ENCODE data around the gene GALNT18. TPM values are rescaled to one million over a fixed set of nuclear protein-coding genes. Genes with fewer than 3 reads are reported as not detected.

The GALNT18 gene
- total RNA-seq, 2 experiments from 2014 or later, result not detected

GRCh38 chr11:11237070-11237832 lies 384.6 kb downstream of the GALNT18 start:
- Histone ChIP-seq H3K79me2 (ENCODE audit: insufficient read depth, low read depth, low read length) (no peaks in the 10 kb centered on the region), H3K4me2 (ENCODE audit: low read length) (no peak overlapping the region), H3K9me2 (ENCODE audit: insufficient read depth, low read length) (no peaks in the 10 kb centered on the region), H3K9me3 (ENCODE audit: low read length) (no peaks in the 10 kb centered on the region), H3K36me3 (ENCODE audit: insufficient read depth, low read length) (no peaks in the 10 kb centered on the region), H3K4me1 (ENCODE audit: insufficient read depth, low read length, poor library complexity, severe bottlenecking) (no peaks in the 10 kb centered on the region), H2AFZ (ENCODE audit: low read length) (no peak overlapping the region), H3K27ac (ENCODE audit: low read depth, low read length, poor library complexity, severe bottlenecking) (no peak overlapping the region), H3K4me3 (ENCODE audit: low read depth, low read length, poor library complexity, severe bottlenecking) (no peak overlapping the region), H4K20me1 (ENCODE audit: insufficient read depth, low read length) (no peaks in the 10 kb centered on the region)
- DNase-seq (ENCODE audit: low spot score), result no peak
- BruUV-seq (replicated peaks), result no TSS peak
- CTCF ChIA-PET (ENCODE audit: unreplicated experiment), result no interaction called here
- POLR2A ChIA-PET, result interaction anchor here (0.7 kb wide), 1 partner anchor 13 kb away, joined by 5 read pairs; no protein-coding TSS in a partner anchor
- no peak for TF ChIP-seq EZH2phosphoT487 (IDR thresholded peaks at IDR 0.05; ENCODE audit: borderline replicate concordance, low read depth, low read length)
- no peak for TF ChIP-seq CTCF (conservative IDR thresholded peaks at IDR 0.05; ENCODE audit: low read length)
- intact Hi-C loops (cut with micrococcal nuclease; ENCODE audit: unreplicated experiment), result no loop called here

- BruUV-seq (replicated peaks), result no TSS peak
- CTCF ChIA-PET (ENCODE audit: unreplicated experiment), result no interaction called here
- intact Hi-C loops (cut with micrococcal nuclease; ENCODE audit: unreplicated experiment), result no loop called here
- Histone ChIP-seq H3K27ac (ENCODE audit: low read depth, low read length, poor library complexity, severe bottlenecking) (no peak overlapping the region), H4K20me1 (ENCODE audit: insufficient read depth, low read length) (no peaks in the 10 kb centered on the region), H3K79me2 (ENCODE audit: insufficient read depth, low read depth, low read length) (no peaks in the 10 kb centered on the region), H3K36me3 (ENCODE audit: insufficient read depth, low read length) (no peaks in the 10 kb centered on the region), H2AFZ (ENCODE audit: low read length) (no peak overlapping the region), H3K9me2 (ENCODE audit: insufficient read depth, low read length) (no peaks in the 10 kb centered on the region), H3K4me1 (ENCODE audit: insufficient read depth, low read length, poor library complexity, severe bottlenecking) (no peaks in the 10 kb centered on the region), H3K4me3 (ENCODE audit: low read depth, low read length, poor library complexity, severe bottlenecking) (no peak overlapping the region), H3K9me3 (ENCODE audit: low read length) (no peaks in the 10 kb centered on the region), H3K4me2 (ENCODE audit: low read length) (no peak overlapping the region)
- DNase-seq (ENCODE audit: low spot score), result no peak
- TF ChIP-seq CTCF (conservative IDR thresholded peaks at IDR 0.05; ENCODE audit: low read length) (no peak), EZH2phosphoT487 (IDR thresholded peaks at IDR 0.05; ENCODE audit: borderline replicate concordance, low read depth, low read length) (no peak)
- POLR2A ChIA-PET, result interaction anchor here (0.6 kb wide), 1 partner anchor 231 kb away, joined by 3 read pairs; no protein-coding TSS in a partner anchor
Observed at GRCh38 chr11:11236498-11237059, 385.2 kb downstream of the GALNT18 start.

GRCh38 chr11:11231763-11232162 lies 390.0 kb downstream of the GALNT18 start:
- DNase-seq (ENCODE audit: low spot score), result no peak
- H3K79me2 ChIP-seq (ENCODE audit: insufficient read depth, low read depth, low read length), result no peaks in the 10 kb centered on the region
- H3K9me2 ChIP-seq (ENCODE audit: insufficient read depth, low read length), result no peaks in the 10 kb centered on the region
- no peak overlapping the region for H3K27ac ChIP-seq (ENCODE audit: low read depth, low read length, poor library complexity, severe bottlenecking)
- no peaks in the 10 kb centered on the region for H3K9me3 ChIP-seq (ENCODE audit: low read length)
- ChIA-PET POLR2A (interaction anchor here (1.3 kb wide), 1 partner anchor 19 kb away, joined by 3 read pairs; no protein-coding TSS in a partner anchor), CTCF (ENCODE audit: unreplicated experiment) (no interaction called here)
- intact Hi-C loops (cut with micrococcal nuclease; ENCODE audit: unreplicated experiment), result loop anchor here (1.0 kb wide), 1 partner anchor 35 kb away; no protein-coding TSS in a partner anchor
- no peak overlapping the region for H3K4me3 ChIP-seq (ENCODE audit: low read depth, low read length, poor library complexity, severe bottlenecking)
- H2AFZ ChIP-seq (ENCODE audit: low read length), result no peak overlapping the region
- no TSS peak for BruUV-seq (replicated peaks)
- H3K4me1 ChIP-seq (ENCODE audit: insufficient read depth, low read length, poor library complexity, severe bottlenecking), result no peaks in the 10 kb centered on the region
- no peak overlapping the region for H3K4me2 ChIP-seq (ENCODE audit: low read length)
- H4K20me1 ChIP-seq (ENCODE audit: insufficient read depth, low read length), result no peaks in the 10 kb centered on the region
- H3K36me3 ChIP-seq (ENCODE audit: insufficient read depth, low read length), result no peaks in the 10 kb centered on the region
- no peak for TF ChIP-seq EZH2phosphoT487 (IDR thresholded peaks at IDR 0.05; ENCODE audit: borderline replicate concordance, low read depth, low read length)
- no peak for TF ChIP-seq CTCF (conservative IDR thresholded peaks at IDR 0.05; ENCODE audit: low read length)

Data from OCI-LY7 (cell line).